Nucleus accumbens (tissue), 56 donors: Measurements from ENCODE around the gene MSH2.
"Not testable (repeated sequence)": the region's sequence is repeated elsewhere in the genome, so short reads cannot be mapped to it uniquely, and the experiment has no call there.

Experiments used
- DNase-seq, 56 donors: peaks; one replicate each; lab custom pipeline; 2025; lab: John Stamatoyannopoulos, UW

The MSH2 gene

GRCh38 chr2:47402805-47403608, at the start of gene MSH2:
Gene MSH2 (plus strand): TSS chr2:47403156. CDS start chr2:47403192, 36 bp downstream.
- DNase-seq: peak; percentile 49 to 96 (median 89)

GRCh38 chr2:47354013-47354847, 48.7 kb upstream of the MSH2 start:
- DNase-seq: no peak

- DNase-seq: no peak
Measured at GRCh38 chr2:47354848-47355204, 48.1 kb upstream of the MSH2 start.

- peak in 1 of 56 donors; percentile 10 for DNase-seq
Measured at GRCh38 chr2:47357483-47357882, 45.5 kb upstream of the MSH2 start.

DNA sequence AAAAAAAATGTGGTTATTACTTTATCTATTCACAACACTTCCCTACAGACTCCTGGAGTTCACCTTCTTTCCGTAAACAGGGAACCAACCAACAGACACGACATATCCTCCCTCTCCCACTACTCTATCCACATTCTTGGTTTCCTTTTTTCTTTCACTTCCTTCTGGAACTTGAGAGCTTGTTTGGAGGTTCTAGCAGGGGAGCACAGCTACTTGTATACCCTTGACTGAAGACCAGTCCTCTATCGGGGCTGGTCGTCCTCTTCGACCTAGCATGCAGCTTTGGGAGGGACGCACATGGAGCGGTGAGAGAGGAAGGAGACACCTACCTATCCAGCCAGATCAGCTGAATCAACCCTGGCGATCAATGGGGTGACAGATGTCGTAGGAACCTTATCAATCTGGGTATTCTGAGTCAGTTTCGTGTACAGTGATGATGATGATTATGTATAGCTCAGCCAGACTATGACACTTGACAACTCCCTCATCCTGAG, 43.5 kb upstream of the MSH2 start:
- no peak for DNase-seq

DNA sequence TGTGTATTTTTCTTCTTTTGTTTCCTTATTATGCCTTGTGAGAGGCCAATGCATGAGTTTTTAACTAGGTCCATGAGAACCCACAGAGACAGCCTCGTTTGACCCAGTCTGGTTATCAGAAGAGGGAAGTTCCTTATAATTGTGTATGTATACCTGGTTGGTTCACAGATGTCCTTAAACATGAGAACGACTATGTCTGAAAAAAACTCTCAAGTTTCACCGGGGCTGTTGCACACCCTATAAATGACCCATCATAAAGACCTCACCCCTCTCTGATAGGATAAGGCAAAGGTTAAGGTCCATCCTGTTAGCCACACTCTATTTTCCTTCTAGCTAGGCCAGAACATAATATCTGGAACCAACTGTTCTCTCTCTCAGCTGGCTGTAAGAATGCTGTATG, 42.7 kb upstream of the MSH2 start:
- DNase-seq: no peak

DNA sequence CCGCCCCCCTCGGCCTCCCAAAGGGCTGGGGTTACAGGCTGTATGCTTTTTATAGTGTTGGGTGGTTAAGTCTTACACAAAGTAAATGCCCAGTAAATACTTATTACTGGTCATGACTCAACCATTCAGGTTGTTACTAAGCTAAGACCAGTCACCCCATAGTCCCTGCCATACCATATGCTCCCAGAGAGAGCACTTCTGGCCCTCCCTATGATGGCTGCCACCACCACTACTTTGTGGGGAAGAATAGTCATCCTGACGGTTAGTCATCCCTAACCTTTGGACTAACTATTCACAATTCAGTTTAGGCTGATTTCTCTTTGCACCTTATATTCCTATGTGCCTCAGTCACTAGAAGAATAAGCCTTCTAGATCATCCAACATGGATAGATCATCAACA, 42.0 kb upstream of the MSH2 start:
- DNase-seq: no peak

DNA sequence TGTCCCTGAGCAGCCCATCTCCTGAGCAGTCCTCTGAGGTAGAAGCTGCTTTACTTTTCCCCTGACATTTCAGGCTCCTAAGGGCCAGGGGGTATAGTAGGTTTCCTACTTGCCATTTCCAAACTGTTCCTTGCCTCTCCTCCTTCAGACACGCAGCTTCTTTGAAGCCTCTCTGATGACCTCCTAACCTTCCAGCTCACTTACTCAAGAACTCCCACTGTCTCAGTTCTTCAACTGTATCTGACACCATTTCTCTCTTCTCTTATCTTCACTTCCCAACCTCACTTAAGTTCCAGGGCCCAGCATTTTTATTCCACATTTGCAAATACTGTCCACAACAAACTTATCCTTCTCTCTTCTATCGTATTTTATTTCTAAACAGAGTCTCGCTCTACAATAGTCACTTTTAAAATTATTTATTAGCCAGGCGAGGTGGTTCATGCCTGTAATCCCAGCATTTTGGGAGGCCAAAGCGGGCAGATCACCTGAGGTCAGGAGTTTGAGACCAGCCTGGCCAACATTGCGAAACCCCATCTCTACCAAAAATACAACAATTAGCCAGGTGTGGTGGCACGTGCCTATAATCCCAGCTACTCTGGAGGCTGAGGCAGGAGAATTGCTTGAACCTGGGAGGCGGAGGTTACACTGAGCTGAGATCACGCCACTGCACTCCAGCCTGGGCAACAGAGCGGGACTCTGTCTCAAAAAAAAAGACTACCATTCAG, 41.3 kb upstream of the MSH2 start:
- DNase-seq: not testable (repeated sequence)

DNA sequence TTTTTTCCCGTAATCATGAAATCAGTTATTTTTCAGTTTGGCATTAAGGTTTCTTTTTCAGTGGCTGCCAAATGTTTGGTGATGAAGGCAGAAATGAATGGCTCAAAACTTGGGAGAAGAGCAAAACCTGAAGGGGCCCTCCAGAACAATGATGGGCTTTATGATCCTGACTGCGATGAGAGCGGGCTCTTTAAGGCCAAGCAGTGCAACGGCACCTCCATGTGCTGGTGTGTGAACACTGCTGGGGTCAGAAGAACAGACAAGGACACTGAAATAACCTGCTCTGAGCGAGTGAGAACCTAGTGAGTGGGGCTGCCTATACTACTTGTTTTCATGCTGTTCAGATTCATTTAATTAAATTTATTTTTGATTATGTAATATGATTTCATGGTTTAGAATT, 29.2 kb upstream of the MSH2 start:
- peak in 28 of 56 donors; percentile 0 to 51 (median 14) for DNase-seq

DNA sequence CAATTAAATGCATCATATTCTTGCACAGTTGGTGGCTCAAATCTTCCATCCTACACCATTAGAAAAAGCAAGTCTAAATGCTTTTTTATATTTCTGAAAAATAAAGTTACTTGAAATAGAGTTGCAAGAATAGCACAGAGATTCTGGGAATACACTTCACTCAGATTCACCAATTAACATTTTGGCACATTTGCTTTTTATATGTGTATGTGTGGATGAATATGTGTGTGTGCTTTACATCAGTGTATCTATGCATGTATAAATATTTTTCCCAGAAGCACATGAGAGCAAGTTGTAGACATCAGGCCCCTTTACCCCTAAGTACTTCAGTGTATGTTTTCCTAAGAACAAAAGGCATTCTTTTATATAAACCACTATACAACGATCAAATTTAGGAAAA, 27.6 kb upstream of the MSH2 start:
- no peak for DNase-seq

DNA sequence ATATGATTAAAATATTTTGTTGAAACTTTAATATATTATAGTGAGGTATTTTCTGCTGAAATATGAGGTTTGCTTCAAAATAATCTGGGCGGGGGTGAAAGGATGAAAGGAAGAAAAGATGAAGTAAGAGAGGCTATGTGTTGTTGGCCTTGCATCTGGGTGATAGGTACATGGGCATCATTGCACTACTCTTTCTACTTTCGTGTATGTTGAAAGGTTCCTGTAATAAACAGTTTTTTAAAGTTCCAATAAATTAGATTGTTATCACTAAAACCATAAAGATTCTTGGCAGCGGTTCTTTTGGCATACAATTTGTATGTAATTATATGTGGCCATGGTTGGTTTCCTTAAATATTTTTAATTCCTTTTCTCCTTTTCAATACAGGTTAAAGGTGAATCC, 23.6 kb upstream of the MSH2 start:
- DNase-seq: no peak

DNA sequence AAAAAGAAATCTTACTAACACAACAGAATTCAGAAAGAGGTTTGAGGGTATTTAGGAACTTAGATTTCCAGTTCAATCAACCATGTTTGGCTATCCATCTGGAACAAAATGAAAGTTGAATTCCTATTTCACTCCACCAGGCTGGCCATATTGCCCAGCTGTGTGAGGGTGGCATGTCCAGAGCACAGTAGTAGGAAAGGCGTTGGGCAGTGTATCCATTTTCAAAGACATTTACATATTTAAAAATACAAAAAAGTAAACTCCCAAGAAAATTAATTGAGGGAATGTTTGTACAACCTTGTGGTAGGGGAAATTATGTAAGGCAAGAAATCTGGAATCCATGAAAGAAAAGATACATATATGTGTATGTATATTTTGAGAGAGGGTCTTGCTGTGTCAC, 21.5 kb upstream of the MSH2 start:
- DNase-seq: no peak

GRCh38 chr2:47386551-47386950, 16.4 kb upstream of the MSH2 start:
- no peak for DNase-seq

DNA sequence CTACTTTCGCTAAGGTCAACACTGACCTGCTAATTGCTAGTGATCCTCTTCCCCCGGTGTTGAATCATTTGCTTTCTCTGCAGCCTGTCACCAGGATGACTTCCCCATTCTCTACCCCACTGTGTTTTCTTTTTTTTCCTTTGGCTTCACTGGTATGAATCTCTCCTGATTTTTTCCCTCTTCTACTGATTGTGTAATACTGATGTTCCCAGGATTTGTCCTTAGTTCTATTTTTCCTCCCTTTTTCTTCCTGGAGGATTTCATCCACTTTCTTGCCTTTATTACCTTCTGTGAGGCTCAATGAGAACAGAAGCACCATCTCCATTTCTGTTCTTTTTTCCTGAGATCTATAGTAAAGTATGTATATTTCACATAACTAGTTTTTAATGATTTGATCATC, 14.1 kb upstream of the MSH2 start:
- DNase-seq: no peak

DNA sequence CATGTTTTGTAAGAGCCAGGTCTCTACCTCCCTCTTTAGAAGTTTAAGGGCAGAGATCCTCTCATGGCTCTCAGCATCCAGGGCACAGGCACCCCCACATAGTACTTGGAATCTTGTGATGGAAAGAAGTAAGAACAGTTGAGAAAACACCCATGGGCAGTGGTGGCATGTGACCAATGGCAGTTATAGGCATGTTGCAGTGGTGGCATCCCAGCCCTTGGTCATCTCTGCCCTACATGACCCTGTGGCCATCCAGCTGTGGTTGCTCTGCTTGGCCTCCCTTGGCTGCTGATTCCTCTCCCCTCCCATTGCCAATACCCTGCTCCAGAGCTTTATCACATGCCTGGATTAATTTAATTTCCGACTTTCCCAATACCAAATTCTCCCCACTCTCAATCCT, 13.3 kb upstream of the MSH2 start:
- no peak for DNase-seq

DNA sequence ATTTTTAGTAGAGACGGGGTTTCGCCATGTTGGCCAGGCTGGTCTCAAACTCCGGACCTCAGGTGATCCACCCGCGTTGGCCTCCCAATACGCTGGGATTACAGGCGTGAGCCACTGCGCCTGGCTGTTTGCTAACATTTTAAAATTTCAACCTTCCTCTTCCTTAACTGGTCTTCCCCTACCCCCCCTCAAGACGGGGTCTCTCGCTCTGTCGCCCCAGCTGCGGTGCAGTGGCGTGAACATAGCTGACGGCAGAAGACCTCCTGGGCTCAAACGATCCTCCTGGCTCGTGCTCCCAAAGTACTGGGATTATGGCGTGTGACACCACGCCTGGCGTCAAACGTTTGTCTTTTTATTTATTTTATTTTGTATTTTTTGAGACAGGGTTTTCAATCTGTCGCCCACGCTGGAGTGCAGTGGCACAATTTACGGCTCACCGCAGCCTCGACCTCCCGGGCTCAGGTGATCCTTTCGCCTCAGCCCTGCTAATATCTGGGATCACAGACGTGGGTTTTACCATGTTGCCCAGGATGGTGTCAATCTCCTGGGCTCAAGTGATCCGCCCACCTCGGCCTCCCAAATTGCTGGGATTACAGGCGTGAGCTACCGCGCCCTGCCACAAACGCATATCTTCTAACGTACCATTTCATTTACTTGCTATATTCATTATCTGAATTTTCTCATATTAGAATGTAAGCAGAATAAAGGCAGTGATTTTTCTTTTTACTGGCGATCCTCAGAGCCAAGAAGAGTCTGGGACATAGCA, 984 bp upstream of the MSH2 start:
- peak in 1 of 56 donors; percentile 5 for DNase-seq

- DNase-seq: no peak
Measured at GRCh38 chr2:47402555-47402804, 476 bp upstream of the MSH2 start.

GRCh38 chr2:47403609-47404193, 745 bp downstream of the MSH2 start:
- peak in 1 of 56 donors; percentile 7 for DNase-seq

- no peak for DNase-seq
Measured at GRCh38 chr2:47404356-47404755, 1.4 kb downstream of the MSH2 start.

DNA sequence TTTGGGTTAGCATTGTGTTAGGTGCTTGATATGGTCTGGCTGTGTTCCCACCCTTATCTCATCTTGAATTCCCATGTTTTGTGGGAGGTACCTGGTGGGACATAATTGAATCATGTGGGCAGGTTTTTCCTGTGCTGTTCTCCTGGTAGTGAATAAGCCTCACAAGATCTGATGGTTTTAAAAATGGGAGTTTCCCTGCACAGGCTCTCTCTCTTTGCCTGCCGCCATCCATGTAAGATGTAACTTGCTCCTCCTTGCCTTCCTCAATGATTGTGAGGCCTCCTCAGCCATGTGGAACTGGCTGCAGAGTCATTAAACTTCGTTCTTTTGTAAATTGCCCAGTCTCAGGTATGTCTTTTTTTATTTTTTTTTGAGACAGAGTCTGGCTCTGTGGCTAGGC, 2.8 kb downstream of the MSH2 start:
- DNase-seq: no peak
